Measurements from ENCODE around the gene TRPV6.

Gene TRPV6

DNA sequence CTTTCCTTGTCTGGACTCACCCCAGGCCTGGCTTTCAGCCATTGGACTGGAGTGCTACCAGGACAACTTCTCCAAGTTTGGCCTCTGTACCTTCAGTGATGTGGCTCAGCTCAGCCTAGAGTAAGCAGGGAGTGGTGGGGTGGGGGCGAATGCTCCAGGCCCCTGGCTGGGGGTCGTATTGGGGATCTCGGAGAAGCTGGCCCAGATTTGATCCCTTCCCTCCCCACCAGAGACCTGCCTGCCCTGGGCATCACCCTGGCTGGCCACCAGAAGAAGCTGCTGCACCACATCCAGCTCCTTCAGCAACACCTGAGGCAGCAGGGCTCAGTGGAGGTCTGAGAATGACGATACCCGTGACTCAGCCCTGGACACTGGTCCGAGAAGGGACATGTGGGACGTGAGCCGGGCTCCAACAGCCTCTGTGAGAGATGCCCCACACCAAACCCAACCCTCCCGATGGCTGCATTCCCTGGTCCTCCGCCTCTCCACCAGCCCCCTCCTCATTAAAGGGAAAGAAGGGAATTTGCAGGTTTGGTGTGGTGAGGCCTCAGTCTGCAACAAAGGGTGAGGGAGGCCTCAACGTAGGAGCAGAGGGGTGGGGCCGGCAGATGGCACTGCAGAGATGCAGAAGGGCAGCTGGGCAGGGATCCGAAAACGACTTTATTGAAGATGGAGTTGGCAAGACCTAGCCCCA lies 14.8 kb downstream of the TRPV6 start:
- in situ Hi-C loops (cut with MboI; ENCODE audit: low sequenced_read_pairs): loop anchor here (25.0 kb wide), 1 partner anchor 342 kb away; the partner anchor contains the start of gene TAS2R40

DNA sequence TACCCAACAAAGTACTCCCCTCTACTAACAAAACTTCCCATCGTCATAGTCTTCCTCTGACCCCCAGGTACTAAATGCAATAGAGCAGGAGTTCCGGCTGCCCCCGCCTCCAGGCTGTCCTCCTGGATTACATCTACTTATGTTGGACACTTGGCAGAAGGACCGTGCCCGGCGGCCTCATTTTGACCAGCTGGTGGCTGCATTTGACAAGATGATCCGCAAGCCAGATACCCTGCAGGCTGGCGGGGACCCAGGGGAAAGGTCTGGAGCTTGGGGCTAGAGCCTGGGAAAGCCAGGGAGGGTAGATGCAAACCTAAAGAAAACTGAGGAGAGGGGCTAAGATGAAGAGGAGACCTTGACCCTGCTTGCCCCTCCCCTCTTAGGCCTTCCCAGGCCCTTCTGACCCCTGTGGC lies 15.4 kb downstream of the TRPV6 start:
- in situ Hi-C loops (cut with MboI; ENCODE audit: low sequenced_read_pairs): loop anchor here (25.0 kb wide), 1 partner anchor 342 kb away; the partner anchor contains the start of gene TAS2R40

DNA sequence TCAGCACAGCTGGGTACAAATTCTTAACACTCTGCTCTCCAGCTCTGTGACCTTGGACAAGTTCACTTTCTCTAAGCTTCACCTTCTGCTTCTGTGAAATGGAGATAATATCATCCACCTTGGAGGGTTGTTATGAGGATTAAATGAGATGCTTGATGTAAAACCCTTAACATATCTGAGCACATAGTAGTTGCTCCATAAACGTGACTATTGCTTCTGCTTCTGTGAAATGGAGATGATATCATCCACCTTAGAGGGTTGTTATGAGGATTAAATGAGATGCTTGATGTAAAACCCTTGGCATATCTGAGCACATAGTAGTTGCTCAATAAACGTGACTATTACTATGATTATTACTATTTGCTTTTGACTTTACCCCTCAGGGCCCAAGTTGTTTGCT lies 16.1 kb downstream of the TRPV6 start:
- in situ Hi-C loops (cut with MboI; ENCODE audit: low sequenced_read_pairs): loop anchor here (25.0 kb wide), 1 partner anchor 343 kb away; the partner anchor contains the start of gene TAS2R40

DNA sequence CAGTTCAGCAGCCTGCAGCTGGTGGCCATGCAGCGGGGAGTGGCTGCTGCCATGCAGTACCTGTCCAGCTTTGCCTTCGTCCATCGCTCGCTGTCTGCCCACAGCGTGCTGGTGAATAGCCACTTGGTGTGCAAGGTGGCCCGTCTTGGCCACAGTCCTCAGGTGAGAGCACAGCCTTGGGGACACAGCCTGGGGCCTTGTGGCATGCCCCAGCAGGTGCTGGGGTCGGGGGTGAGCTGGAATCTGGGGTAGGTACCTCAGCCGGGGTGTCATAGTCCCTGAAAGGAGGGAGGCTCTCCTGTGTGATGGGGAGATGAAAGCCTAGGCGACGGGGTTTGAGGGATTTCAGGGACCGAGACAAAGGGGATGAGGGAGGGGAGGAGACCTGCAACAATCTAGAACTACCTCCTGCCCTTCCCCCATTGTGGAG lies 16.5 kb downstream of the TRPV6 start:
- in situ Hi-C loops (cut with MboI; ENCODE audit: low sequenced_read_pairs): loop anchor here (25.0 kb wide), 1 partner anchor 343 kb away; the partner anchor contains the start of gene TAS2R40

DNA sequence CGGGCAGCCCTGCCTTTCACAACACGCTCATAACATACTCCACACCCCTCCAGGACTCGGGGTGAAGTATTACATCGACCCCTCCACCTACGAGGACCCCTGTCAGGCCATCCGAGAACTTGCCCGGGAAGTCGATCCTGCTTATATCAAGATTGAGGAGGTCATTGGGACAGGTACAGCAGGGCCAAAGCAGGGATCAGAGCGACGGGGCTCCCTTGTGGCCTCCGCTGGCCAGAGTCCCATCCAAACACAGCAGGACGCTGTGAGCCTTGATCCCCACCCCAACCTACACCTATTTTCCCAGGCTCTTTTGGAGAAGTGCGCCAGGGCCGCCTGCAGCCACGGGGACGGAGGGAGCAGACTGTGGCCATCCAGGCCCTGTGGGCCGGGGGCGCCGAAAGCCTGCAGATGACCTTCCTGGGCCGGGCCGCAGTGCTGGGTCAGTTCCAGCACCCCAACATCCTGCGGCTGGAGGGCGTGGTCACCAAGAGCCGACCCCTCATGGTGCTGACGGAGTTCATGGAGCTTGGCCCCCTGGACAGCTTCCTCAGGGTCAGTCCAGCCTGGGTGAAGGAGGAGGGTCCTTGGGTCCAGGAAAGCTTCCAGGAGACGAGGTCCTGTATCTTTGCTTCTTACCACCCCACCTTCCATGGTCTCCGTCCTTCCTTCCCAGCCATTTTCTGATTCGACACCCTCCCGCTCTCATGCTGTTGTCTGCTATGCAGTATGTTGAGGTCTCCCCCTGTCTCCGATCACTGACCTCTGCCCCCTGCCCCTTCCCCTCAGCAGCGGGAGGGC lies 17.2 kb downstream of the TRPV6 start:
- in situ Hi-C loops (cut with MboI; ENCODE audit: low sequenced_read_pairs): loop anchor here (25.0 kb wide), 1 partner anchor 344 kb away; the partner anchor contains the start of gene TAS2R40

DNA sequence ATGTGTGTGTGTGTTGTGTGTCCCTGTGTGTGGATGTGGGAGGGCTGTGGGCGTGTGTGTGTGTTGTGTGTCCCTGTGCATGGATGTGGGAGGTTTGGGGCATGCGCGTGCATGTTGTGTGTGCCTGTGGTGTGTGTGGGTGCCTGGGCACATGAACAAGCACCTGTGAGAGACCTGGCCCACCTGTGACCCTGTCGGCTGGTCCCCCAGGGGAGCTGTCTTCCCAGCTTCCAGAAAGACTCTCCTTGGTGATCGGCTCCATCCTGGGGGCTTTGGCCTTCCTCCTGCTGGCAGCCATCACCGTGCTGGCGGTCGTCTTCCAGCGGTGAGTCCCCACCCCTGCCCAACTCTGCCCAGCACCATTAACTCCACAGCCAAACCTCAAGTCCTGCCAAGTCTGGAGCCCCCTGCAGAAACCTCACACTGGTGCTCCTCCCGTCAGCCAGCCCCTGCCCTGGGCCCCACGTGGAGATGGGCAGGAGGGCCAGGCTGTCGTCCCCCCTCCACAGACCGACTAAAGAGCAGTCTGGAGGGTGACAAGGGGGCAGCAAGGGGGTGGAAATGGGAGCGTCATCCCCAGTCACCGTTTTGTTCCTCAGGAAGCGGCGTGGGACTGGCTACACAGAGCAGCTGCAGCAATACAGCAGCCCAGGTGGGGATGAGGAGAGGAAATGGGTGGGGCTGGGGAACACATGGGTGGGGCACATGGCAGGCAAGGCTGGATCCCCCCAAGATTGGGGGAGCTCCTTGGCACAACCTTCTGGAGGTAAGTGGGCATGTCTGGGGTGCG lies 18.0 kb downstream of the TRPV6 start:
- in situ Hi-C loops (cut with MboI; ENCODE audit: low sequenced_read_pairs): loop anchor here (25.0 kb wide), 1 partner anchor 345 kb away; the partner anchor contains the start of gene TAS2R40

DNA sequence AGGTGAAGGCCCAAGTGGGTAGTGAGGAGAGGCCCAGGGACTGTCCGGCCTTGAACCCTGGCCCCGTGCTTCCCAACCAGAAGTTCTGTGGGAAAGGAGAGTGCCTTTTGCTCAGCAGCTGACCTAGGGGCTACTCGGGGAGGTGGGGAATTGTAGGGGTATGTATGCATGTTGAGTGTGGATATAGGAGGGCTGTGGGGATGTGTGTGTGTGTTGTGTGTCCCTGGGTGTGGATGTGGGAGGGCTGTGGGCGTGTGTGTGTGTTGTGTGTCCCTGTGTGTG lies 18.5 kb downstream of the TRPV6 start:
- in situ Hi-C loops (cut with MboI; ENCODE audit: low sequenced_read_pairs): loop anchor here (25.0 kb wide), 1 partner anchor 345 kb away; the partner anchor contains the start of gene TAS2R40

DNA sequence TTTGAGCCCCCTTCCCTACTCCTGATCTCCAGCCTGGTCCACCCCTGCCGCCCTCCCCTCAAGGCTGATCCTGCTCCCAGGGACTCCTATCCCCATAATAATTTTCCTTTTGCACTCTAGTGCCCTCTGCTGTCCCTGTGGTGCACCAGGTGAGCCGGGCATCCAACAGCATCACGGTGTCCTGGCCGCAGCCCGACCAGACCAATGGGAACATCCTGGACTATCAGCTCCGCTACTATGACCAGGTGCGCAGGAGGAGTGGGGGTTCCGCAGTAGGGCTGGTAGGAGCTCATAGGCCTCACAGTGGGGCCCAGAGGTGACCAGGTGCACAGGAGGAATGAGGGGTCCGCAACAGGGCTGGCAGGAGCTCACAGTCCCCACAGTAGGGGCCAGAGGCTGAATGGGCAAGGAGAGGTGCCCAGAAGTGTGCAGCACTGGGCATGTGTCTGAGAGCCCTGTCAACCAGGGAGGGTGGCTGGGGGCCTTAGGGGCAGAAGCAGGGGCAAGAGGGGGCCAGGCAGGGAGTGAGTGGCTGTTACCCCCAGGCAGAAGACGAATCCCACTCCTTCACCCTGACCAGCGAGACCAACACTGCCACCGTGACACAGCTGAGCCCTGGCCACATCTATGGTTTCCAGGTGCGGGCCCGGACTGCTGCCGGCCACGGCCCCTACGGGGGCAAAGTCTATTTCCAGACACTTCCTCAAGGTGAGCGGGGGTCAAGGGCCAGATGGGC lies 19.0 kb downstream of the TRPV6 start:
- in situ Hi-C loops (cut with MboI; ENCODE audit: low sequenced_read_pairs): loop anchor here (25.0 kb wide), 1 partner anchor 346 kb away; the partner anchor contains the start of gene TAS2R40

DNA sequence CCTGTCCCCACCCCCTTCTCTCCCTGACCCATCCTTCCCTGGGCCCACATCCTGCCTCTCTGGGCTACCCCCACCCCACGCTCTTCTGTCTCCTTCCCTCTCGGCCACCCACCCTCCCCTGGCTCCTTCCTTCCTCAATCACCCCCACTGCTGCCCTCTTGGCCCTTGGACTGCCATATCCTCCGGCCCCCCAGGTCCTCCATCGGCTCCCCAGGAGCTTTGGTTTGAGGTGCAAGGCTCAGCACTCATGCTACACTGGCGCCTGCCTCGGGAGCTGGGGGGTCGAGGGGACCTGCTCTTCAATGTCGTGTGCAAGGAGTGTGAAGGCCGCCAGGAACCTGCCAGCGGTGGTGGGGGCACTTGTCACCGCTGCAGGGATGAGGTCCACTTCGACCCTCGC lies 19.8 kb downstream of the TRPV6 start:
- in situ Hi-C loops (cut with MboI; ENCODE audit: low sequenced_read_pairs): loop anchor here (25.0 kb wide), 1 partner anchor 347 kb away; the partner anchor contains the start of gene TAS2R40

DNA sequence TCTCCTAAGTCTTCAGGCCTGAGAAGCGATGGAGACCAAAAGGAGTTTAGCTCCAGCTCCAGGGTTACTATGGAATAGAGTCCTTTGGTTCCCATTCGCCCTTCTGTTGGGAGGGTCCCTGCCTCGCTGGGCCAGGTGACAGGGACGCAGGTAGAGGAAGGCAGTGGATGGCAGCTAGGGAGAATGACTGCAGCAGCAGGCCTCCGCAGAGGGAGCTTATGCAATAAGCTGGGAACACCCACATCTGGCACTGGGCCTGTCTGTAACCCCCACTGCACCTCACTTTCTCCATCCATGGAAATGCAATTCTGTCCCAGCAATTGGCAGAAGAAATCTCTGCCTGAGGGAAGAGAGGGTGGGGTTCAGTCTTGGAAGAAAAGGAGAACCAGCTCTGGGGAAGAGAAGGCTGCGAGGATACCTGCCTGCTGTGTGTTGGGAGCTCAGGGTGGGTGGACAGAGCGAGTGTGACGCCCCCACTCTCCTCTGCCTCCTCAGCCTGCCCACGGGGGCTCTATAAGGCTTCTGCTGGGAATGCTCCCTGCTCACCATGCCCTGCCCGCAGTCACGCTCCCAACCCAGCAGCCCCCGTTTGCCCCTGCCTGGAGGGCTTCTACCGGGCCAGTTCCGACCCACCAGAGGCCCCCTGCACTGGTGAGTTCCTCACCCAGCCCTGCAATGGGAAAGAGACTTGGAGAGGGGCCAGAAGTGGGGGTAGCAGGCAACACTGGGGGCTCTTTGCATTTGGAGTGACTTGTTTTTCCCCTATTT lies 20.4 kb downstream of the TRPV6 start:
- in situ Hi-C loops (cut with MboI; ENCODE audit: low sequenced_read_pairs): loop anchor here (25.0 kb wide), 1 partner anchor 347 kb away; the partner anchor contains the start of gene TAS2R40

DNA sequence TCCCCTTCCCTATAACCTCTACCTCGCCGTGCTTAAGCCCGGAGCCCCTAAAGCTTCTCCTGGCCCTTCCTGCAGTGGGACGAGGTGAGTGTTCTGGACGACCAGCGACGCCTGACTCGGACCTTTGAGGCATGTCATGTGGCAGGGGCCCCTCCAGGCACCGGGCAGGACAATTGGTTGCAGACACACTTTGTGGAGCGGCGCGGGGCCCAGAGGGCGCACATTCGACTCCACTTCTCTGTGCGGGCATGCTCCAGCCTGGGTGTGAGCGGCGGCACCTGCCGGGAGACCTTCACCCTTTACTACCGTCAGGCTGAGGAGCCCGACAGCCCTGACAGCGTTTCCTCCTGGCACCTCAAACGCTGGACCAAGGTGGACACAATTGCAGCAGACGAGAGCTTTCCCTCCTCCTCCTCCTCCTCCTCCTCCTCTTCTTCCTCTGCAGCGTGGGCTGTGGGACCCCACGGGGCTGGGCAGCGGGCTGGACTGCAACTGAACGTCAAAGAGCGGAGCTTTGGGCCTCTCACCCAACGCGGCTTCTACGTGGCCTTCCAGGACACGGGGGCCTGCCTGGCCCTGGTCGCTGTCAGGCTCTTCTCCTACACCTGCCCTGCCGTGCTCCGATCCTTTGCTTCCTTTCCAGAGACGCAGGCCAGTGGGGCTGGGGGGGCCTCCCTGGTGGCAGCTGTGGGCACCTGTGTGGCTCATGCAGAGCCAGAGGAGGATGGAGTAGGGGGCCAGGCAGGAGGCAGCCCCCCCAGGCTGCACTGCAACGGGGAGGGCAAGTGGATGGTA lies 21.5 kb downstream of the TRPV6 start:
- in situ Hi-C loops (cut with MboI; ENCODE audit: low sequenced_read_pairs): loop anchor here (25.0 kb wide), 1 partner anchor 348 kb away; the partner anchor contains the start of gene TAS2R40

DNA sequence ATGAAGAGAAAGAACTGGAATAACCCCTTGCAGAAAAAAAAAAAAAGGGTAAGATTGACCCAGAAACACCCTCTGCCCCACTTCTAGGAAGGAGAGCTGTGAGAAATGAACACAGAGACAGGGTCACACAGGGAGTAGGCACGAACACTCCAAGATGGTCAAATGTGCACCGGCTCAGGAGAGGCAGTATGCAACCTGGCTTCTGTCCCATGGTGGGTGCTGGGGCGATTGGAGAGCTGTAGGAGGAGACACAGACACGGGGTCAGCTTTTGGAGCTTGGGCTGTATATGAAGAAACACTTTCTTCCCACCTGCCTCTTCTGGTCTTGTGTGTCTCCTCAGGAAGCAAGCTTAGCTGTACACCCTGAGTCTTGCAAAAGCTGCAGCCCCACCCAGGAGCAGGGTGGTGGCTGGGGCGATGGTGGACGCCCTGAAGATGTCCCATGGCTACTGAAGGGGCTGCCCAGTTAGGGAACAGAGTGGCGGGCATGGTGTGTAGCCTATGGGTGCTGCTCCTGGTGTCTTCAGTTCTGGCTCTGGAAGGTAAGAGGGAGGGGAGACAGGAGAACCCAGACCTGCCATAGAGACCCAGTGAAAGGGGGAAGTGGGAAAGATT lies 22.7 kb downstream of the TRPV6 start:
- in situ Hi-C loops (cut with MboI; ENCODE audit: low sequenced_read_pairs): loop anchor here (25.0 kb wide), 1 partner anchor 349 kb away; the partner anchor contains the start of gene TAS2R40

DNA sequence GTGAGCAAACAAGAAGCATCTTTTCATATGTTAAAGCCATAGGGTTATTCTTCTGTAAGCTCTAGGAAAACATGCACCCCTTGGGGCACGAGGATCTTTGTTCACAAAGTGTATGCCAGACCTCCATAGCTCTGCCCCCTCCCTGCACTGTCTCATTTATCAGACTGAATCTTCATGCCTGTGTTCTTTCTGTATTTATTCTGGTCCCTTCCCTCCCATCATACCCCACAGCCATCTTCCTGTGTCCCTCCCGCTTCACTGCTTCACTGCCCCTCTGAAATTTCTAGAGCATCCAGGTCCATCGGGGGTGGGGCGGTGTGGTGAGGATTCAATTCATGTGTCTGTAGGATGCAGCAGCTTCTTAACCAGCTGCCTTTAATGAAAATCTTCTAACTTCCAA lies 23.2 kb downstream of the TRPV6 start:
- in situ Hi-C loops (cut with MboI; ENCODE audit: low sequenced_read_pairs): loop anchor here (25.0 kb wide), 1 partner anchor 350 kb away; the partner anchor contains the start of gene TAS2R40

DNA sequence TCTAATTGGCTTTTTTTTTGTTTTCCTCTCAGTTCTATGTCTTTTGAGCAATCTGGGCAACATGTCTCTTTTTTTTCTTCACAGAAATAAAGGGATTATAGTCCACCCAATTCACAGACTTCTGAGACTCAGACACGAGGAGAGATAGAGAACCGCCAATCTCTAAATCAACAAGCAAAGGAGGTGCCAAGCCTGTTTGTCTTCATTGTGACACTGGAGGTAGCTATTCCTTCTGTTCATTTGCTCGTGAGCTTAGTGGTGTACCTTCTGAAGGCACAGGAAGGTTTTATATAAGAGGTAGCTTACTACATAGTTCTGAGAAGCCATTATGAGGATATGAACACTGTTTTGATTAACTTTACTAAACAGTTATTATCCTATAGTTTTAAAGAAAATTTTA lies 24.6 kb downstream of the TRPV6 start:
- in situ Hi-C loops (cut with MboI; ENCODE audit: low sequenced_read_pairs): loop anchor here (25.0 kb wide), 1 partner anchor 351 kb away; the partner anchor contains the start of gene TAS2R40

DNA sequence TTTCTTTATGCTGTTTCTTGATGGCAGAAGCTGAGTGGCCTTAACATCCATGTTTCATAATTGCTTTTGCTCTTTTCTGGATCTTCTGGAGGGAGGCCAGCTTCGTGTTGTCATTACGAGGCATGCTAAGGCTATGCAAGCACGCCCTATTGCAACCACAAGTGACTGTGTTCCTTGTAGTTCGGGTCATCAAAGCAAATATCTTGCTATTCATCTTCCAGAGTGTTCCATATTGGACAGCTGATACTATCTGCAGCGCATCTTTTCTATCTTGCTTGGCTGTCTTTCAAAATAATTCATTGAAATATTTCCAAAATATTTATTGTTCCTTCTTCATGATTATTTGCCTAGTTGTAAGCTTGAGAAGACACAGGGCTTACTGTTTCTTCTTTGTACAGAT lies 25.7 kb downstream of the TRPV6 start:
- in situ Hi-C loops (cut with MboI; ENCODE audit: low sequenced_read_pairs): loop anchor here (25.0 kb wide), 1 partner anchor 352 kb away; the partner anchor contains the start of gene TAS2R40

DNA sequence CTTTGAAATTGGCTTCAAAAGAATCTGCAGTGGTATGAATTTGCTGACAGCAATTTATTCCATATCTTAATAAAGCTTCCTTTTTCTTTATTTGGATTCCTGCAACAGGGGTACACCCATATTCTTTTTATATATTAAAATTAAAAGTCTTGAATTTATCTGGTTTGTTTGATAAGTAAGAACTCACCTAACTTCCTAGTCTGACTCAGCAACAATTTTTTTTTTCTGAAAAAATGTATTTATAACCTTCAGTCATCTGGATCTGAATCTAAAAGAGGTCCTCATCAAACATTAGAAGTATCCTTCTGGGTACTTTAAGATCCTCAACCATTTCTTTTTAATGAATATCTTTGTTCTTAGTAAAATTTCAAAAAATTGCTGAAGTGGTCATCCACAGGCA lies 26.1 kb downstream of the TRPV6 start:
- in situ Hi-C loops (cut with MboI; ENCODE audit: low sequenced_read_pairs): loop anchor here (25.0 kb wide), 1 partner anchor 353 kb away; the partner anchor contains the start of gene TAS2R40

DNA sequence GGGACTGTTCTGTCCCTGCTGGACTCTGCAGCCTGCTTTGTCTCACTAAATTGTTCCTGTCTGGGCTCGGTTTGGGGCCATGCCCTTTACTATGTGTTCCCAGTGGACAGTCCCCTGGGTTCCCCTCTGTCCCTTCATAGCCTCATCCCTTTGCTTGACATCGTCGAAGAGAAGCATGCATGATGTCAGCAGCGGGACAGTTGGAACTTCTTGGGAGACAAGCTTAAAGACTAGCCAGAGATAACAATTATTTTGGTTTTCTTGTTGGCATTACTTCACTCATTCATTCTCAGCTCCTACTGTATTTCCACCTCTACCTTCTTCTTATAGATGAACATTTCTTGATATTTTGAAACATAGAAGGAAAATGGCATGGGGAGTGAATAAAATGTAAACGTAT lies 27.9 kb downstream of the TRPV6 start:
- in situ Hi-C loops (cut with MboI; ENCODE audit: low sequenced_read_pairs): loop anchor here (25.0 kb wide), 1 partner anchor 355 kb away; the partner anchor contains the start of gene TAS2R40
